CD14-positive monocyte (primary cell): ENCODE measurements around the gene SAMD13. TPM values are rescaled to one million over a fixed set of nuclear protein-coding genes. Genes with fewer than 3 reads are reported as not detected.

Experiments used
- DNase-seq, 3 donors: peaks; one replicate each; pipeline ENCODE4 v3.0.0-alpha.2; 2011 to 2022
- H2AFZ ChIP-seq: 2 replicates; pipeline ENCODE4 v1.6.0; 2012; ENCODE audit warnings: mild to moderate bottlenecking, low read depth, low read length, inconsistent platforms; ENCODE audit not compliant: insufficient read depth, poor library complexity, severe bottlenecking
- H3K27ac ChIP-seq, 2 donors: 1 replicate in 1 of 2; 2 replicates in 1 of 2; pipeline ENCODE4 v1.5.1; 2012 to 2013; ENCODE audit warnings: low read length in 2 of 2, control low read depth in 1 of 2, inconsistent platforms in 1 of 2, low read depth in 1 of 2, mild to moderate bottlenecking in 1 of 2
- H3K27me3 ChIP-seq, 2 donors: one replicate each; pipeline versions ENCODE4 v1.6.0 to v1.6.1; 2011 to 2013; ENCODE audit warnings: low read length in 2 of 2; ENCODE audit not compliant: control insufficient read depth in 2 of 2, insufficient read depth in 2 of 2
- H3K36me3 ChIP-seq, 2 donors: replicated peaks in 1 of 2; 1 replicate in 1 of 2; 2 replicates in 1 of 2; pipeline versions ENCODE4 v1.5.1 to v1.6.1; 2012 to 2013; ENCODE audit warnings: low read length in 2 of 2, control low read depth in 1 of 2, inconsistent platforms in 1 of 2, mild to moderate bottlenecking in 1 of 2; ENCODE audit not compliant: insufficient read depth in 2 of 2, control insufficient read depth in 1 of 2
- H3K4me1 ChIP-seq, 2 donors: 1 replicate in 1 of 2; 2 replicates in 1 of 2; pipeline versions ENCODE4 v1.5.1 to v1.6.1; 2012 to 2013; ENCODE audit warnings: low read length in 2 of 2, control low read depth in 1 of 2, inconsistent platforms in 1 of 2, mild to moderate bottlenecking in 1 of 2, moderate library complexity in 1 of 2; ENCODE audit not compliant: insufficient read depth in 2 of 2, control insufficient read depth in 1 of 2
- H3K4me2 ChIP-seq: replicated peaks from 2 replicates; pipeline ENCODE3; 2012; ENCODE audit warnings: low read length, moderate library complexity, mild to moderate bottlenecking; ENCODE audit not compliant: poor library complexity, severe bottlenecking; ENCODE audit errors: extremely low read depth
- H3K4me3 ChIP-seq, 3 experiments: fragments of 200-600 bp in 1 of 3; sonication (generic) in 1 of 3; replicated peaks in 1 of 3; 1 replicate in 2 of 3; 2 replicates in 1 of 3; pipeline ENCODE4 v1.5.1; 2011 to 2013; ENCODE audit warnings: low read length in 3 of 3, mild to moderate bottlenecking in 3 of 3, control low read depth in 2 of 3, low read depth in 2 of 3, inconsistent platforms in 1 of 3, moderate library complexity in 1 of 3
- H3K79me2 ChIP-seq: 2 replicates; pipeline ENCODE4 v1.6.0; 2012; ENCODE audit warnings: mild to moderate bottlenecking, control low read depth, inconsistent platforms, low read length, moderate library complexity; ENCODE audit not compliant: insufficient read depth
- H3K9ac ChIP-seq: 2 replicates; pipeline ENCODE4 v1.6.0; 2017; ENCODE audit warnings: low read length, mild to moderate bottlenecking; ENCODE audit not compliant: insufficient read depth, poor library complexity, severe bottlenecking
- H3K9me3 ChIP-seq, 2 donors: replicated peaks in 1 of 2; 1 replicate in 1 of 2; 2 replicates in 1 of 2; pipeline versions ENCODE4 v1.5.1 to v1.6.1; 2012 to 2013; ENCODE audit warnings: low read length in 2 of 2, control low read depth in 1 of 2; ENCODE audit not compliant: control insufficient read depth in 1 of 2, insufficient read depth in 1 of 2
- H4K20me1 ChIP-seq: 2 replicates; pipeline ENCODE4 v1.6.0; 2012; ENCODE audit warnings: mild to moderate bottlenecking, low read length, control low read depth, moderate library complexity; ENCODE audit not compliant: insufficient read depth
- H3K27ac Mint-ChIP-seq, 7 donors: one replicate each; pipeline ENCODE4 v1.8.0; 2020; ENCODE audit warnings: mild to moderate bottlenecking in 7 of 7, mixed read lengths in 7 of 7, moderate library complexity in 6 of 7, inconsistent platforms in 2 of 7
- H3K27me3 Mint-ChIP-seq, 3 donors: one replicate each; pipeline ENCODE4 v1.8.0; 2021 to 2022; ENCODE audit warnings: low read depth in 3 of 3, mild to moderate bottlenecking in 3 of 3, mixed read lengths in 3 of 3, moderate library complexity in 3 of 3, inconsistent platforms in 1 of 3
- H3K36me3 Mint-ChIP-seq, 2 donors: one replicate each; pipeline ENCODE4 v1.8.0; 2020; ENCODE audit warnings: mixed read lengths in 2 of 2, inconsistent platforms in 1 of 2, mild to moderate bottlenecking in 1 of 2
- H3K4me1 Mint-ChIP-seq: one replicate; pipeline ENCODE4 v1.8.0; 2020; ENCODE audit warnings: mild to moderate bottlenecking, mixed read lengths
- H3K4me3 Mint-ChIP-seq, 2 donors: one replicate each; pipeline ENCODE4 v1.8.0; 2020; ENCODE audit warnings: mild to moderate bottlenecking in 2 of 2, mixed read lengths in 2 of 2, moderate library complexity in 1 of 2
- H3K9me3 Mint-ChIP-seq, 7 donors: one replicate each; pipeline ENCODE4 v1.8.0; 2020 to 2022; ENCODE audit warnings: mixed read lengths in 7 of 7, mild to moderate bottlenecking in 6 of 7, moderate library complexity in 6 of 7, inconsistent platforms in 2 of 7
- WGBS: methylation state at CpG from one replicate; pipeline ENCODE4 v1.1.5; 2013; ENCODE audit warnings: missing lambda C conversion rate; ENCODE audit not compliant: insufficient coverage; 5-methylcytosine and 5-hydroxymethylcytosine counted together
- intact Hi-C, 2 donors: fragments of 100-400 bp; cut with micrococcal nuclease; formaldehyde crosslinking; loops; one replicate each; pipeline versions ENCODE4 v1.15.0 to v1.15.1; 2023
- polyA minus RNA-seq: library from RNA; depleted of rRNA, polyadenylated mRNA; stranded (reverse); fragments of >200 nt; gene quantifications from 2 replicates; pipeline ENCODE4 v1.2.3, GENCODE V29; 2012
- polyA plus RNA-seq, 3 donors: library from polyadenylated mRNA; depleted of rRNA in 1 of 3; unstranded in 2 of 3; stranded (reverse) in 1 of 3; fragments of 300-500 nt in 2 of 3; fragments of >200 nt in 1 of 3; fragmentation: Illumina TruSeq in 2 of 3; gene quantifications; 1 replicate in 2 of 3; 2 replicates in 1 of 3; pipeline ENCODE4 v1.2.3, GENCODE V29; 2012 to 2021
- total RNA-seq, 12 experiments: library from RNA in 1 of 12; stranded (reverse) in 1 of 12; fragments of 120-200 nt in 1 of 12; gene quantifications; one replicate each; pipeline ENCODE4 v1.2.4 and lab custom pipeline; 2013 to 2026; ENCODE audit warnings: mixed read lengths in 6 of 12, inconsistent platforms in 1 of 12
- TF ChIP-seq, protein P1 (sequence below): fragments of 200-600 bp; IDR thresholded peaks from one replicate; pipeline ENCODE4 v1.8.0; 2022; ENCODE audit warnings: antibody characterized with exemption, mild to moderate bottlenecking

SAMD13 gene, protein sequence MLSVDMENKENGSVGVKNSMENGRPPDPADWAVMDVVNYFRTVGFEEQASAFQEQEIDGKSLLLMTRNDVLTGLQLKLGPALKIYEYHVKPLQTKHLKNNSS
- total RNA-seq (2013): 0.48 TPM
- polyA plus RNA-seq (under 1 TPM; 0.33 to 0.56 (median 0.39) TPM), polyA minus RNA-seq (not detected in 2 replicates), total RNA-seq (lab: John Stamatoyannopoulos, UW) (0 to 2.5 (median 0.11) reads per million in 11 experiments)

- H3K4me3 Mint-ChIP-seq: peak within 1 kb of the TSS; percentile 77 to 93
- Histone ChIP-seq H3K9ac (peak within 1 kb of the TSS; percentile 62), H3K4me1 (peaks cover 18 to 36% of the 10 kb centered on the region in 2 donors), H3K4me2 (peak within 1 kb of the TSS; percentile 87), H2AFZ (peak within 1 kb of the TSS; percentile 87), H4K20me1 (no peaks in the 10 kb centered on the region), H3K36me3 (no peaks in the 10 kb centered on the region), H3K27me3 (no peaks in the 10 kb centered on the region), H3K9me3 (no peaks in the 10 kb centered on the region), H3K4me3 (peak within 1 kb of the TSS; percentile 34 to 87 (median 78)), H3K79me2 (no peaks in the 10 kb centered on the region), H3K27ac (peak within 1 kb of the TSS in 1 of 2 donors; percentile 73)
- TF ChIP-seq, protein P1, sequence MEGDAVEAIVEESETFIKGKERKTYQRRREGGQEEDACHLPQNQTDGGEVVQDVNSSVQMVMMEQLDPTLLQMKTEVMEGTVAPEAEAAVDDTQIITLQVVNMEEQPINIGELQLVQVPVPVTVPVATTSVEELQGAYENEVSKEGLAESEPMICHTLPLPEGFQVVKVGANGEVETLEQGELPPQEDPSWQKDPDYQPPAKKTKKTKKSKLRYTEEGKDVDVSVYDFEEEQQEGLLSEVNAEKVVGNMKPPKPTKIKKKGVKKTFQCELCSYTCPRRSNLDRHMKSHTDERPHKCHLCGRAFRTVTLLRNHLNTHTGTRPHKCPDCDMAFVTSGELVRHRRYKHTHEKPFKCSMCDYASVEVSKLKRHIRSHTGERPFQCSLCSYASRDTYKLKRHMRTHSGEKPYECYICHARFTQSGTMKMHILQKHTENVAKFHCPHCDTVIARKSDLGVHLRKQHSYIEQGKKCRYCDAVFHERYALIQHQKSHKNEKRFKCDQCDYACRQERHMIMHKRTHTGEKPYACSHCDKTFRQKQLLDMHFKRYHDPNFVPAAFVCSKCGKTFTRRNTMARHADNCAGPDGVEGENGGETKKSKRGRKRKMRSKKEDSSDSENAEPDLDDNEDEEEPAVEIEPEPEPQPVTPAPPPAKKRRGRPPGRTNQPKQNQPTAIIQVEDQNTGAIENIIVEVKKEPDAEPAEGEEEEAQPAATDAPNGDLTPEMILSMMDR: no peak
- H3K9me3 Mint-ChIP-seq: peaks cover 0 to 3% (median 0%) of the 10 kb centered on the region in 7 donors
- H3K36me3 Mint-ChIP-seq: no peaks in the 10 kb centered on the region
- no peaks in the 10 kb centered on the region for H3K27me3 Mint-ChIP-seq
- WGBS: 0% methylated on average over 1 of the region's 5 CpGs
- peak within 1 kb of the TSS in 6 of 7 donors; percentile 39 to 83 (median 62) for H3K27ac Mint-ChIP-seq
- DNase-seq: peak; percentile 19 to 40 (median 29)
- intact Hi-C loops: no loop called here
- peaks cover 42% of the 10 kb centered on the region for H3K4me1 Mint-ChIP-seq
Observed at GRCh38 chr1:84301004-84301784, at the start of gene SAMD13. TSS of gene SAMD13 (plus strand) at chr1:84301708. CDS start at chr1:84303235, 1,527 bp downstream.

DNA sequence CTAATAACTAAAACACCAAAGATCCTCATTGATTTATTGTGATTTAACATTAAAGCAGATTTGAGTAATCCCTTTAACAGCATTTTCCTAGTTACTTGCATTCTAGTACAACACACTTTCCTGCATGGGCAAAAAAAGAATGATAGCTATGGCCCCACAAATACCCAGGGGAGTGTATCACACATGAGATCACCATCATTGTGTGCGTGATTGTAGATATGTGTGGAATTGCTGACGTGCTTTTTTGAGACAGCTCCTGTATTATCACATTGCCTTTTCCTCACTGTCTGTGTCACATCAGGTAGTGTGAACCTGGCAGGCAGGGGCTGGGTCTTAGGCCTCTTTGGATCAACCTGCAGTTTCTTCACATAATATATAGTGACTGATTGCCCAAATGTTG lies 48.5 kb upstream of the SAMD13 start:
- no peak overlapping the region for H3K4me3 Mint-ChIP-seq
- Histone ChIP-seq H3K27ac (no peak overlapping the region), H3K4me1 (no peaks in the 10 kb centered on the region), H3K79me2 (no peaks in the 10 kb centered on the region), H3K9me3 (peaks cover 0 to 4% of the 10 kb centered on the region in 2 donors), H3K4me3 (no peak overlapping the region), H3K9ac (no peak overlapping the region), H3K4me2 (no peak overlapping the region), H3K36me3 (no peaks in the 10 kb centered on the region), H2AFZ (no peak overlapping the region), H4K20me1 (no peaks in the 10 kb centered on the region), H3K27me3 (no peaks in the 10 kb centered on the region)
- H3K27ac Mint-ChIP-seq: no peak overlapping the region
- no CpG with 5 or more reads among the region's 2 CpGs for WGBS
- TF ChIP-seq, protein P1: no peak
- peaks cover 1 to 6% (median 4%) of the 10 kb centered on the region in 7 donors for H3K9me3 Mint-ChIP-seq
- H3K4me1 Mint-ChIP-seq: no peaks in the 10 kb centered on the region
- no peaks in the 10 kb centered on the region for H3K36me3 Mint-ChIP-seq
- no peak for DNase-seq
- intact Hi-C loops: no loop called here
- H3K27me3 Mint-ChIP-seq: peaks cover 0 to 2% (median 0%) of the 10 kb centered on the region in 3 donors
